Activated CD4-positive, alpha-beta T cell treated with anti-CD3 and anti-CD28 coated beads, Interleukin-2, amount 10 ng/mL, durations not matched to agents 24 days and 14 days (primary cell): Measurements from ENCODE around the gene FSTL1. TPM values are rescaled to one million over a fixed set of nuclear protein-coding genes. Genes with fewer than 3 reads are reported as not detected.
A peak's percentile ranks its signal among the peaks of the same experiment; 100 is the strongest.

ENCODE experiments used
- DNase-seq: peaks from one replicate; pipeline ENCODE4 v3.0.0; 2022
- H3K27ac Mint-ChIP-seq: one replicate; pipeline ENCODE4 v1.8.0; 2022; ENCODE audit warnings: mild to moderate bottlenecking, mixed read lengths
- H3K27me3 Mint-ChIP-seq: one replicate; pipeline ENCODE4 v1.8.0; 2022; ENCODE audit warnings: mixed read lengths
- H3K36me3 Mint-ChIP-seq: one replicate; pipeline ENCODE4 v1.8.0; 2022; ENCODE audit warnings: low read depth, mild to moderate bottlenecking, mixed read lengths
- H3K4me1 Mint-ChIP-seq: one replicate; pipeline ENCODE4 v1.8.0; 2021; ENCODE audit warnings: mixed read lengths
- H3K4me3 Mint-ChIP-seq: one replicate; pipeline ENCODE4 v1.8.0; 2022; ENCODE audit warnings: mild to moderate bottlenecking, moderate library complexity, mixed read lengths
- H3K9me3 Mint-ChIP-seq: one replicate; pipeline ENCODE4 v1.8.0; 2021; ENCODE audit warnings: mixed read lengths
- intact Hi-C: fragments of 100-400 bp; cut with micrococcal nuclease; formaldehyde crosslinking; loops from one replicate; pipeline ENCODE4 v1.15.1; 2023
- total RNA-seq: library from RNA; stranded (reverse); gene quantifications from 2 replicates; pipeline ENCODE4 v1.2.3, GENCODE V29; 2022

The FSTL1 gene
- total RNA-seq, 1 donor from 2014 or later, result 0.26 TPM

GRCh38 chr3:120424976-120425570 is 25.7 kb downstream of the FSTL1 start:
- no peak overlapping the region for H3K27ac Mint-ChIP-seq
- no peak for DNase-seq
- intact Hi-C loops, result no loop called here
- H3K9me3 Mint-ChIP-seq, result no peaks in the 10 kb centered on the region
- H3K27me3 Mint-ChIP-seq, result peaks cover 12% of the 10 kb centered on the region
- H3K4me3 Mint-ChIP-seq, result no peak overlapping the region
- H3K36me3 Mint-ChIP-seq, result no peaks in the 10 kb centered on the region
- H3K4me1 Mint-ChIP-seq, result no peaks in the 10 kb centered on the region

- Mint-ChIP-seq H3K36me3 (no peaks in the 10 kb centered on the region), H3K4me1 (no peaks in the 10 kb centered on the region), H3K9me3 (no peaks in the 10 kb centered on the region), H3K27ac (no peak overlapping the region), H3K27me3 (peaks cover 9% of the 10 kb centered on the region), H3K4me3 (no peak overlapping the region)
- intact Hi-C loops, result no loop called here
- no peak for DNase-seq
Observed at GRCh38 chr3:120424506-120424905, 26.3 kb downstream of the FSTL1 start.

- Mint-ChIP-seq H3K4me3 (no peak overlapping the region), H3K27me3 (peaks cover 14% of the 10 kb centered on the region), H3K27ac (no peak overlapping the region), H3K9me3 (no peaks in the 10 kb centered on the region), H3K36me3 (no peaks in the 10 kb centered on the region), H3K4me1 (peaks cover 2% of the 10 kb centered on the region)
- intact Hi-C loops, result no loop called here
- no peak for DNase-seq
Observed at GRCh38 chr3:120423432-120423831, 27.4 kb downstream of the FSTL1 start.

- no peak for DNase-seq
- Mint-ChIP-seq H3K9me3 (no peaks in the 10 kb centered on the region), H3K27me3 (peaks cover 14% of the 10 kb centered on the region), H3K4me3 (no peak overlapping the region), H3K4me1 (peaks cover 12% of the 10 kb centered on the region), H3K27ac (no peak overlapping the region), H3K36me3 (no peaks in the 10 kb centered on the region)
- intact Hi-C loops, result no loop called here
Observed at GRCh38 chr3:120421926-120422325, 28.9 kb downstream of the FSTL1 start.

- H3K9me3 Mint-ChIP-seq, result no peaks in the 10 kb centered on the region
- peaks cover 10% of the 10 kb centered on the region for H3K27me3 Mint-ChIP-seq
- H3K27ac Mint-ChIP-seq, result no peak overlapping the region
- DNase-seq, result no peak
- H3K36me3 Mint-ChIP-seq, result no peaks in the 10 kb centered on the region
- intact Hi-C loops, result no loop called here
- no peak overlapping the region for H3K4me3 Mint-ChIP-seq
- peaks cover 14% of the 10 kb centered on the region for H3K4me1 Mint-ChIP-seq
Observed at GRCh38 chr3:120420928-120421551, 29.8 kb downstream of the FSTL1 start.

- Mint-ChIP-seq H3K4me1 (peaks cover 14% of the 10 kb centered on the region), H3K27ac (no peak overlapping the region), H3K27me3 (peaks cover 10% of the 10 kb centered on the region), H3K36me3 (no peaks in the 10 kb centered on the region), H3K4me3 (no peak overlapping the region), H3K9me3 (no peaks in the 10 kb centered on the region)
- DNase-seq, result no peak
- intact Hi-C loops, result no loop called here
Observed at GRCh38 chr3:120420360-120420759, 30.4 kb downstream of the FSTL1 start.

GRCh38 chr3:120419797-120420196 is 31.0 kb downstream of the FSTL1 start:
- Mint-ChIP-seq H3K4me3 (no peak overlapping the region), H3K27ac (no peak overlapping the region)

GRCh38 chr3:120418866-120419490 is 31.8 kb downstream of the FSTL1 start:
- Mint-ChIP-seq H3K27me3 (peaks cover 5% of the 10 kb centered on the region), H3K4me3 (no peak overlapping the region), H3K36me3 (no peaks in the 10 kb centered on the region), H3K27ac (no peak overlapping the region), H3K9me3 (no peaks in the 10 kb centered on the region), H3K4me1 (peaks cover 14% of the 10 kb centered on the region)
- intact Hi-C loops, result loop anchor here (5.0 to 10.0 kb wide), 2 partner anchors 322 to 376 kb away; no protein-coding TSS in a partner anchor
- DNase-seq, result peak; percentile 69

More at GRCh38 chr3:120419797-120420196, 31.0 kb downstream of the FSTL1 start:
- Mint-ChIP-seq H3K4me1 (peaks cover 14% of the 10 kb centered on the region), H3K27me3 (peaks cover 10% of the 10 kb centered on the region), H3K36me3 (no peaks in the 10 kb centered on the region), H3K9me3 (no peaks in the 10 kb centered on the region)
- intact Hi-C loops, result loop anchor here (5.0 to 10.0 kb wide), 2 partner anchors 322 to 375 kb away; no protein-coding TSS in a partner anchor
- no peak for DNase-seq

GRCh38 chr3:120418446-120418845 is 32.3 kb downstream of the FSTL1 start:
- no peak for DNase-seq
- Mint-ChIP-seq H3K4me1 (peaks cover 14% of the 10 kb centered on the region), H3K9me3 (no peaks in the 10 kb centered on the region), H3K27ac (no peak overlapping the region), H3K36me3 (no peaks in the 10 kb centered on the region), H3K4me3 (no peak overlapping the region), H3K27me3 (peaks cover 5% of the 10 kb centered on the region)
- intact Hi-C loops, result loop anchor here (5.0 to 10.0 kb wide), 2 partner anchors 321 to 376 kb away; no protein-coding TSS in a partner anchor

- Mint-ChIP-seq H3K4me3 (peak overlapping the region; percentile 90), H3K27me3 (peaks cover 5% of the 10 kb centered on the region), H3K27ac (peak overlapping the region; percentile 46), H3K4me1 (peaks cover 14% of the 10 kb centered on the region), H3K36me3 (no peaks in the 10 kb centered on the region), H3K9me3 (no peaks in the 10 kb centered on the region)
- intact Hi-C loops, result loop anchor here (1.0 to 10.0 kb wide), 7 partner anchors 73 to 596 kb away; no protein-coding TSS in a partner anchor
- peak; percentile 95 for DNase-seq
Observed at GRCh38 chr3:120417272-120417911, 33.4 kb downstream of the FSTL1 start.

GRCh38 chr3:120416868-120417267 is 33.9 kb downstream of the FSTL1 start:
- H3K9me3 Mint-ChIP-seq, result no peaks in the 10 kb centered on the region
- no peaks in the 10 kb centered on the region for H3K36me3 Mint-ChIP-seq
- peaks cover 14% of the 10 kb centered on the region for H3K4me1 Mint-ChIP-seq
- peak overlapping the region; percentile 90 for H3K4me3 Mint-ChIP-seq
- H3K27me3 Mint-ChIP-seq, result peaks cover 5% of the 10 kb centered on the region
- intact Hi-C loops, result loop anchor here (1.0 to 10.0 kb wide), 7 partner anchors 72 to 596 kb away; no protein-coding TSS in a partner anchor
- no peak for DNase-seq
- peak overlapping the region; percentile 17 for H3K27ac Mint-ChIP-seq

GRCh38 chr3:120415756-120416155 is 35.0 kb downstream of the FSTL1 start:
- H3K9me3 Mint-ChIP-seq, result no peaks in the 10 kb centered on the region

GRCh38 chr3:120410541-120410940 is 40.3 kb downstream of the FSTL1 start:
- DNase-seq, result no peak
- no peak overlapping the region for H3K27ac Mint-ChIP-seq
- H3K4me3 Mint-ChIP-seq, result no peak overlapping the region
- H3K9me3 Mint-ChIP-seq, result no peaks in the 10 kb centered on the region
- intact Hi-C loops, result loop anchor here (10.0 kb wide), 1 partner anchor 384 kb away; no protein-coding TSS in a partner anchor
- no peaks in the 10 kb centered on the region for H3K4me1 Mint-ChIP-seq
- no peaks in the 10 kb centered on the region for H3K36me3 Mint-ChIP-seq
- no peaks in the 10 kb centered on the region for H3K27me3 Mint-ChIP-seq

More at GRCh38 chr3:120415756-120416155, 35.0 kb downstream of the FSTL1 start:
- no peak overlapping the region for H3K27ac Mint-ChIP-seq
- DNase-seq, result no peak
- H3K4me1 Mint-ChIP-seq, result peaks cover 14% of the 10 kb centered on the region
- peaks cover 5% of the 10 kb centered on the region for H3K27me3 Mint-ChIP-seq
- H3K4me3 Mint-ChIP-seq, result no peak overlapping the region
- intact Hi-C loops, result loop anchor here (2.0 to 10.0 kb wide), 3 partner anchors 71 to 379 kb away; no protein-coding TSS in a partner anchor
- H3K36me3 Mint-ChIP-seq, result no peaks in the 10 kb centered on the region
